GM18526 (cell line): ENCODE data around the gene FAM13A.

Experiments
- POLR2A ChIP-seq: IDR thresholded peaks from 3 replicates; pipeline ENCODE4 v1.6.1; 2011; ENCODE audit not compliant: insufficient read length; ENCODE audit errors: extremely low read depth

FAM13A gene

DNA sequence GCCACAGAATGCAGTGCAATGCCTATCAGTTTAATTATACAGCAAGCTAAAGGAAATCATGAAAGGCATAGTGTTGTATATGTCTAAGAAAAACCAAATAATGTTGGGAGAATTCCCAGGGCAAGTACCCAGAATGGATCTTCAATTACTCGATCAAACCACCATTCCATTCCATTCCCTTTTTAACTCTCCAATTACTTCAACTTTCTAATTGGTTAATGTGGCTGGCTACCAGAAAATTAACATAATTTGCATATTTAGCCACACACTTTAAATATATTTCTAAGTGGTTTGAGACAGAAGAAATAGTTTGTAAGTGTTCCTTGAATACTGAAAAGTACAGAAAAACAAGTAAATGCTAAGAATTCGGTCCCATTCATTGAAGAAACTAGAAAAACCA lies 247.9 kb downstream of the FAM13A start:
- TF ChIP-seq POLR2A: no peak

- TF ChIP-seq POLR2A: no peak
Measured at GRCh38 chr4:88807499-88807898, 249.5 kb downstream of the FAM13A start.

DNA sequence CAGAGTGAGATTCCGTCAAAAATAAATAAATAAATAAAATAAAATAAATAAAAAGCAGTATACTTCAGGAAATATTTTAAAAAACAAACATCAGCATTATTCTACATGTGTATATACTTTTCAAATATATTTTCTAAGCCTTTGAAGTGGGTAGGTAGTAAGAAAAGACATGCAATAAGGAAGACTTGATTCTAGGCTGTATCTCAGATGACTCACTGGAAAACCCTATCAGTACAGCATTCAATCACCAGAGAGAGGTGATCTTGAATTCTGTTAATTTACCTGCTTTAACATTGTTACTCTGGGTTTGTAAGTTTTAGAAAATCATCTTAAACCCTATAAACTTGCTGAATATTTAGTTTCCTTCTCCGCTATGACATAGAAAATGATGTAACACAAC lies 252.8 kb downstream of the FAM13A start:
- TF ChIP-seq POLR2A: no peak

DNA sequence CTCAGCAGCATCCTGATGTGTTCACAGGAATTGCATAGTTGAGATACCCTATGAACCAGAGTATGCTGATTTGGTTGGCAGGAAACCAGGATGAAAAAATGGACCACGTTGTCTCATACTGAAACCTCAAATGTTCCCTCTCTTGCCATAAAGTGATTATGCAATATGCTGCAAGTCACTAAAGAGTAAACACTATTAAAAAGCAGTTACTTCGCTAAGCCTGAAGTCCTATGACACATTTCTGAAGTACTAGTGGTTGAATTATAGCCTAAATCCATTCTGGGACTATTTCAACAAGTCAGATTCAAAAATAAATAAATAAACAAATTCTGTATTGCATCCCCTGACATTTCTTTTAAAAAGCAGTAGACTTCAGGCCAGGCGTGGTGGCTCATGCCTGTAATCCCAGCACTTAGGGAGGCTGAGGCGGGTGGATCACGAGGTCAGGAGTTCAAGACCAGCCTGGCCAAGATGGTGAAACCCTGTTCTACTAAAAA lies 253.3 kb downstream of the FAM13A start:
- no peak for TF ChIP-seq POLR2A

GRCh38 chr4:88802585-88803286 lies 254.2 kb downstream of the FAM13A start:
- TF ChIP-seq POLR2A: no peak

DNA sequence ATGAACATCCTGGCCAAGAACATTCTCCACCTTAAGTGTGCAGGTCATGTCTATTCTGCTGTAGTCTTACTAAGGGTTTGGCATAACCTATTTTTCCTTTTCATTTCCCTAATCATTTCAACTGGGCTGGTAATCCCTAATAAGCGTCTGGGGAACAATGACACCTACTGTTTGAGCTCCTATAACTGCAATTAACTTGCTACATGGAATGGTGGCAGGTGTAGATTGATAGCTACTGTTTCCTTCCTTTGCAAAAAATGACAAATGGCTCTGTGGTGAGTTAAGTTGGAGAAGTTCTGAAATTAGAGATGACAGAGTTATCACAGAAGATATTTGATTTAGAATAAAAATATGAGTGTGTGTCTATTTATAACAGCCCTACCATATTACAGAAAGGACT lies 254.8 kb downstream of the FAM13A start:
- no peak for TF ChIP-seq POLR2A

- no peak for TF ChIP-seq POLR2A
Measured at GRCh38 chr4:88799900-88800299, 257.1 kb downstream of the FAM13A start.

- no peak for TF ChIP-seq POLR2A
Measured at GRCh38 chr4:88797725-88798124, 259.3 kb downstream of the FAM13A start.

DNA sequence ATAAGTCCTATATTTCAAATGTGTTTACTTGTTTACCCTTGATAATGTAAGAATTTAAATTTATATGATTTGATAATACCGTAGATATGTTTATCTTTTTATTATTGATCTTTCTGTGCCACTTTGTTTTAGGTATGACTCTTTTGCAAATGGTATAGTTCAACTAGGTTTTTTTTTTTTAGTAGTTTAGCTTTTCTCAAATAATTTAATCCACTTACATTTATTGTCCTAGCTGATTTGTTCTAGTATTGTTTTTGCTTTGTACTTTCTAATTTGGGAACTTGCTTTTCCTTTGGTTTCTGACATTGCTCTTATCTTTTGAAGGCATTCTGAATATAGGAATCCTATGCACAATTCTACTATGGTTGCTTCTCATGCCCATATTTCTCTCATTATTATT lies 260.4 kb downstream of the FAM13A start:
- TF ChIP-seq POLR2A: no peak

DNA sequence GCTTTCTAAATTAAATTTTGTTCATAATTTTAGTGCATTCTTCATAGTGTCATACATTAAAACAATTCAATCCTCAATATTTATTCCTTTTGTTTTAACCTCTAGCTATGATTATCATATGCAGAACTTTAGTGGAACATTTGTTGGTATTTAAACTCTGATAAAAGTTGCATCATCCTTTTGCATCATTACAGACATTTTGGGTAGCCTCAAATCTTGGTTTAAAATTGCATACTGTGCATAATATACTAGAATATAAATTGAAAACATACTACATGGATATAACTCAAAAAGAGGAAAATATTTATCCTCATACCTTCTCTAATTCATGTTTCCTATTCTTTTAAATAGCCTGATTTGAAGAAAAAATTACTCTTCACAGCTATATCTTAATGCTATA lies 262.0 kb downstream of the FAM13A start:
- no peak for TF ChIP-seq POLR2A

- TF ChIP-seq POLR2A: no peak
Measured at GRCh38 chr4:88794087-88794690, 262.8 kb downstream of the FAM13A start.

GRCh38 chr4:88793475-88793874 lies 263.5 kb downstream of the FAM13A start:
- TF ChIP-seq POLR2A: no peak

- TF ChIP-seq POLR2A: no peak
Measured at GRCh38 chr4:88792821-88793220, 264.2 kb downstream of the FAM13A start.

GRCh38 chr4:88792268-88792781 lies 264.7 kb downstream of the FAM13A start:
- no peak for TF ChIP-seq POLR2A

DNA sequence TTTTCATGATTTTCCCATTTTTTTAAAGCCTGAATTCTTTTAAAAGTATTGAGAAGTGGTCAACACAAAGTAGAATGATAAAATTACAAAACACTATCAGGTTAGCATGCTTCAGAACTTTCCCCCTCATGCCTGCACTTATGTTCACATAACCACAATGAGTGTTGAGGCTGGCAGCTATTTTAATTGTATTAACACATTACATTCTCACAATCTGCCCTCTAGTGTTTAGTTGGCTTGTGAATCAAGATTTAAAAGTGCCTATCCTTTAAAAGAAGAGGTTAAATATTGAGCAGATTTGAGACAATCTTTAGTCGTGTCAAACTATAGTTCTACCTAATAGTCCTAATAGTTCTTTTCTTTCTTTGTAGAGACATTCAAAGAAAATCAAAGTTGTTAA lies 265.7 kb downstream of the FAM13A start:
- TF ChIP-seq POLR2A: no peak

- TF ChIP-seq POLR2A: no peak
Measured at GRCh38 chr4:88788895-88789294, 268.1 kb downstream of the FAM13A start.

GRCh38 chr4:88788424-88788823 lies 268.6 kb downstream of the FAM13A start:
- no peak for TF ChIP-seq POLR2A

DNA sequence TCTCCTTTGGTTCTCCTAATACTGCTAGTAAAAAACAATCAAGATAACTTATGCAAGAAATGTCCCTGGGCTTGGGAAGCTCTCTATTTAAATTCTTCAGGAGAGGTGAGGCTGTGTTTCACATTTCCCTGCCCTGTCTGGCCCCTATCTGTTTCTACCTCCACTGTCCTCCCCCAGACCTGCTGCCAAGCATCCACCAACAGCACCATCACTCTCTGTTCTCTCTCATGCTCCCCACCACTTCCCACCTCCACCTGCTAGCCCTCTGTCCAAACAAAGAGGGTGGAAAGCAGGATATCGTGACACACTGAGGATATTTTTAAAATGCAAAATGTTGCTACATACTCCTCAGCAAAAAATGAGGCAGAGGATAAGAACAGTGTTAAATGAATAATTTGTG lies 271.0 kb downstream of the FAM13A start:
- TF ChIP-seq POLR2A: no peak
